SK-N-SH (cell line): ENCODE measurements around the gene TBC1D9B. TPM values are rescaled to one million over a fixed set of nuclear protein-coding genes. Genes with fewer than 3 reads are reported as not detected.

Experiments used
- CTCF ChIA-PET: fragments of 300-600, 350-600 bp; formaldehyde crosslinking; extraction: SDS; loops from one replicate; lab custom pipeline; 2021; lab: Yijun Ruan, JAX
- POLR2A ChIA-PET: fragments of 350-600 bp; sonication (Branson Sonifier 250); formaldehyde crosslinking; extraction: SDS; loops from one replicate; lab custom pipeline; 2020; ENCODE audit warnings: antibody characterized with exemption, inconsistent platforms; lab: Yijun Ruan, JAX
- DNase-seq: peaks from one replicate; pipeline ENCODE4 v3.0.0; 2012
- H2AFZ ChIP-seq: fragments of 200-600 bp; sonication (generic); 2 replicates; pipeline ENCODE4 v1.8.1; 2016; ENCODE audit warnings: antibody characterized with exemption, mild to moderate bottlenecking, low read depth
- H3F3A ChIP-seq: fragments of 200-600 bp; sonication (generic); replicated peaks from 2 replicates; pipeline ENCODE3; 2016; ENCODE audit warnings: antibody characterized with exemption, mild to moderate bottlenecking; ENCODE audit not compliant: insufficient read depth
- H3K27ac ChIP-seq, 2 experiments: fragments of 200-500 bp in 1 of 2; fragments of 200-600 bp in 1 of 2; sonication (Bioruptor generic) in 1 of 2; sonication (generic), shearing (Covaris generic) in 1 of 2; 2 replicates each; pipeline versions ENCODE4 v1.5.1 to v1.6.1; 2014 to 2016; ENCODE audit warnings: low read depth in 2 of 2, inconsistent platforms in 1 of 2, low read length in 1 of 2, mild to moderate bottlenecking in 1 of 2, mixed read lengths in 1 of 2
- H3K27me3 ChIP-seq: fragments of 200-600 bp; sonication (generic), shearing (Covaris generic); 2 replicates; pipeline ENCODE4 v1.6.1; 2016; ENCODE audit warnings: mixed run types; ENCODE audit not compliant: insufficient read depth
- H3K36me3 ChIP-seq, 2 experiments: fragments of 200-500 bp in 1 of 2; fragments of 200-600 bp in 1 of 2; sonication (Bioruptor generic) in 1 of 2; sonication (generic) in 1 of 2; replicated peaks in 1 of 2; 2 replicates each; pipeline versions ENCODE3 to v1.5.1; 2014 to 2016; ENCODE audit warnings: low read length in 1 of 2, mild to moderate bottlenecking in 1 of 2; ENCODE audit not compliant: insufficient read depth in 2 of 2, control insufficient read depth in 1 of 2
- H3K4me1 ChIP-seq, 2 experiments: fragments of 200-500 bp in 1 of 2; fragments of 200-600 bp in 1 of 2; sonication (Bioruptor generic) in 1 of 2; sonication (generic), shearing (Covaris generic) in 1 of 2; 2 replicates each; pipeline versions ENCODE4 v1.5.1 to v1.6.1; 2014 to 2016; ENCODE audit warnings: low read depth in 1 of 2, low read length in 1 of 2, mixed run types in 1 of 2; ENCODE audit not compliant: insufficient read depth in 2 of 2, control insufficient read depth in 1 of 2
- H3K4me2 ChIP-seq: fragments of 200-600 bp; sonication (generic), shearing (Covaris generic); 2 replicates; pipeline ENCODE4 v1.6.1; 2017; ENCODE audit warnings: mixed run types
- H3K4me3 ChIP-seq, 2 experiments: fragments of 200-500 bp in 1 of 2; fragments of 200-600 bp in 1 of 2; sonication (Bioruptor generic) in 1 of 2; sonication (generic), shearing (Covaris generic) in 1 of 2; 2 replicates each; pipeline versions ENCODE4 v1.5.1 to v1.8.1; 2014 to 2016; ENCODE audit warnings: low read depth in 2 of 2, inconsistent platforms in 1 of 2, low read length in 1 of 2, mild to moderate bottlenecking in 1 of 2, mixed read lengths in 1 of 2, moderate library complexity in 1 of 2
- H3K79me2 ChIP-seq: fragments of 200-600 bp; sonication (generic); 2 replicates; pipeline ENCODE4 v1.8.1; 2017; ENCODE audit warnings: mild to moderate bottlenecking; ENCODE audit not compliant: insufficient read depth
- H3K9ac ChIP-seq: fragments of 200-600 bp; sonication (generic); 2 replicates; pipeline ENCODE4 v1.6.1; 2017; ENCODE audit warnings: mixed run types
- H3K9me2 ChIP-seq: fragments of 200-600 bp; sonication (generic); 2 replicates; pipeline ENCODE4 v1.6.1; 2017; ENCODE audit warnings: mixed run types
- H3K9me3 ChIP-seq: fragments of 200-600 bp; sonication (generic); 2 replicates; pipeline ENCODE4 v1.6.1; 2017; ENCODE audit warnings: mixed run types, mild to moderate bottlenecking, moderate library complexity
- H4K20me1 ChIP-seq: fragments of 200-600 bp; sonication (generic); 2 replicates; pipeline ENCODE4 v1.6.1; 2017; ENCODE audit warnings: mild to moderate bottlenecking, mixed run types; ENCODE audit not compliant: insufficient read depth
- ELF1 ChIP-seq: IDR thresholded peaks from 2 replicates; pipeline ENCODE4 v1.4.0; 2012
- EP300 ChIP-seq, 2 experiments: IDR thresholded peaks; 2 replicates each; pipeline versions ENCODE4 v1.4.0 to v1.6.1; 2012; ENCODE audit warnings: borderline replicate concordance in 1 of 2, low read depth in 1 of 2, low read length in 1 of 2
- EZH2phosphoT487 ChIP-seq: fragments of 200-600 bp; sonication (generic); IDR thresholded peaks from 2 replicates; pipeline ENCODE4 v1.6.1; 2017; ENCODE audit warnings: low read depth, mixed run types, mild to moderate bottlenecking, antibody characterized with exemption, moderate library complexity, borderline replicate concordance
- FOSL2 ChIP-seq: IDR thresholded peaks from 2 replicates; pipeline ENCODE4 v1.4.0; 2012; ENCODE audit warnings: low read depth, mild to moderate bottlenecking, moderate library complexity, borderline replicate concordance
- FOXJ3 ChIP-seq: sonication (generic); formaldehyde crosslinking; IDR thresholded peaks from 2 replicates; pipeline ENCODE4 v1.5.1; 2020; ENCODE audit warnings: mild to moderate bottlenecking, missing genetic modification reagents
- FOXM1 ChIP-seq: IDR thresholded peaks from 2 replicates; pipeline ENCODE4 v1.4.0; 2012; ENCODE audit warnings: low read depth, mild to moderate bottlenecking
- JUND ChIP-seq: IDR thresholded peaks from 2 replicates; pipeline ENCODE4 v1.4.0; 2012
- NFIC ChIP-seq: IDR thresholded peaks from 2 replicates; pipeline ENCODE4 v1.4.0; 2012; ENCODE audit warnings: borderline replicate concordance
- RAD21 ChIP-seq: IDR thresholded peaks from 2 replicates; pipeline ENCODE4 v1.6.1; 2012; ENCODE audit warnings: mild to moderate bottlenecking, low read length
- RCOR1 ChIP-seq: fragments of 150-350 bp; IDR thresholded peaks from 2 replicates; pipeline ENCODE4 v1.6.1; 2017; ENCODE audit warnings: antibody characterized with exemption, low read length
- RFX5 ChIP-seq: IDR thresholded peaks from 2 replicates; pipeline ENCODE4 v1.6.1; 2012; ENCODE audit warnings: mild to moderate bottlenecking, improper control_type of control experiment, low read length
- RXRA ChIP-seq: IDR thresholded peaks from 2 replicates; pipeline ENCODE4 v1.4.0; 2012; ENCODE audit warnings: low read depth, mild to moderate bottlenecking, borderline replicate concordance
- SIN3A ChIP-seq: IDR thresholded peaks from 2 replicates; pipeline ENCODE4 v1.6.1; 2012; ENCODE audit warnings: low read depth, mild to moderate bottlenecking, low read length, moderate library complexity, borderline replicate concordance
- SMC3 ChIP-seq: IDR thresholded peaks from 2 replicates; pipeline ENCODE4 v1.6.1; 2012; ENCODE audit warnings: low read depth, low read length, improper control_type of control experiment
- TCF12 ChIP-seq: IDR thresholded peaks from 2 replicates; pipeline ENCODE4 v1.4.0; 2012
- YY1 ChIP-seq: IDR thresholded peaks from 2 replicates; pipeline ENCODE4 v1.4.0; 2012; ENCODE audit warnings: low read depth, mild to moderate bottlenecking
- whole genome bisulfite sequencing: methylation state at CpG from one replicate; pipeline ENCODE4 v1.1.6; 2017; ENCODE audit warnings: low lambda C conversion rate; 5-methylcytosine and 5-hydroxymethylcytosine counted together
- polyA plus RNA-seq, 3 experiments: library from polyadenylated mRNA; depleted of rRNA; stranded (reverse); fragments of >200 nt; gene quantifications; 2 replicates each; pipeline ENCODE4 v1.2.3, GENCODE V29; 2012
- TF ChIP-seq, protein P1 (sequence below): IDR thresholded peaks from 2 replicates; pipeline ENCODE4 v1.4.0; 2012; ENCODE audit warnings: low read depth
- TF ChIP-seq, protein P2 (sequence below): IDR thresholded peaks from 2 replicates; pipeline ENCODE4 v1.4.0; 2012; ENCODE audit warnings: low read depth, borderline replicate concordance
- TF ChIP-seq, protein P3 (sequence below): IDR thresholded peaks from 2 replicates; pipeline ENCODE4 v1.6.1; 2012; ENCODE audit warnings: mild to moderate bottlenecking, low read depth, low read length, moderate library complexity
- TF ChIP-seq, protein P4 (sequence below): fragments of 150-350 bp; IDR thresholded peaks from 2 replicates; pipeline ENCODE4 v1.6.1; 2016; ENCODE audit warnings: mild to moderate bottlenecking, low read depth, low read length

TBC1D9B gene
- polyA plus RNA-seq, 1 of the 3 experiments (the other 2 are of a cell fraction), result 75.6 TPM

DNA sequence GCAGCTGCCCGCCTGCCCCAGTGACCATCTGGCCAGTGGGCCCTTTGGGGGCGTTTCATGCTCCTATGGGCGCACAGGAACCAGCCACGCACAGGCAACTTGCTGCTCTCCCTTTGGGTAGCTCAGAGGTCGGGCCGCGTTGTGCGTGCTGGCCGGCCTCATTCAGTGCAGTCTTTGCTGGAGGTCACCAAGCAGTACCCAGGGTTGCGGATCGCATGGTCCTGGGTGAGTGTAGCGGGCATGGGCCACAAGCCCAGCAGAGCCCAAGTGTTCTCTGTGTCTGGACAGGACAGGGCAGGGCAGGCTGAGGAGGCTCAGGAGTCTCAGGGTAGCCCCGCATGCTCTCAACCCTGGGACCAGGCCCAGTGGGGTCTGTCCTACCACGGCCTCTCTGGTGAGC is 39.2 kb downstream of the TBC1D9B start:
- H3K9me3 ChIP-seq, result no peaks in the 10 kb centered on the region
- ChIA-PET CTCF (interaction anchor here (0.9 kb wide), 1 partner anchor 18 kb away, joined by 3 read pairs; no protein-coding TSS in a partner anchor), POLR2A (interaction anchor here (1.0 kb wide), 1 partner anchor 10 kb away, joined by 3 read pairs; the partner anchor contains the start of gene MRNIP)
- no peaks in the 10 kb centered on the region for H3K4me1 ChIP-seq
- H2AFZ ChIP-seq, result no peak overlapping the region
- H3K4me2 ChIP-seq, result no peak overlapping the region
- H3K27ac ChIP-seq, result no peak overlapping the region
- TF ChIP-seq RFX5 (no peak), FOSL2 (no peak), EZH2phosphoT487 (no peak), RCOR1 (no peak), FOXJ3 (CRISPR knock-in tag) (no peak), RAD21 (no peak), RXRA (no peak), JUND (no peak), NFIC (no peak), EP300 (IDR thresholded peaks at IDR 0.05; ENCODE audit: borderline replicate concordance in 1 of 2, low read depth in 1 of 2, low read length in 1 of 2) (no peak), YY1 (no peak), FOXM1 (no peak), SMC3 (no peak), SIN3A (no peak), TCF12 (no peak), ELF1 (no peak)
- TF ChIP-seq, protein P1, sequence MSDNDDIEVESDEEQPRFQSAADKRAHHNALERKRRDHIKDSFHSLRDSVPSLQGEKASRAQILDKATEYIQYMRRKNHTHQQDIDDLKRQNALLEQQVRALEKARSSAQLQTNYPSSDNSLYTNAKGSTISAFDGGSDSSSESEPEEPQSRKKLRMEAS, result no peak
- TF ChIP-seq, protein P2, sequence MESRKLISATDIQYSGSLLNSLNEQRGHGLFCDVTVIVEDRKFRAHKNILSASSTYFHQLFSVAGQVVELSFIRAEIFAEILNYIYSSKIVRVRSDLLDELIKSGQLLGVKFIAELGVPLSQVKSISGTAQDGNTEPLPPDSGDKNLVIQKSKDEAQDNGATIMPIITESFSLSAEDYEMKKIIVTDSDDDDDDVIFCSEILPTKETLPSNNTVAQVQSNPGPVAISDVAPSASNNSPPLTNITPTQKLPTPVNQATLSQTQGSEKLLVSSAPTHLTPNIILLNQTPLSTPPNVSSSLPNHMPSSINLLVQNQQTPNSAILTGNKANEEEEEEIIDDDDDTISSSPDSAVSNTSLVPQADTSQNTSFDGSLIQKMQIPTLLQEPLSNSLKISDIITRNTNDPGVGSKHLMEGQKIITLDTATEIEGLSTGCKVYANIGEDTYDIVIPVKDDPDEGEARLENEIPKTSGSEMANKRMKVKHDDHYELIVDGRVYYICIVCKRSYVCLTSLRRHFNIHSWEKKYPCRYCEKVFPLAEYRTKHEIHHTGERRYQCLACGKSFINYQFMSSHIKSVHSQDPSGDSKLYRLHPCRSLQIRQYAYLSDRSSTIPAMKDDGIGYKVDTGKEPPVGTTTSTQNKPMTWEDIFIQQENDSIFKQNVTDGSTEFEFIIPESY, result no peak
- TF ChIP-seq, protein P3, sequence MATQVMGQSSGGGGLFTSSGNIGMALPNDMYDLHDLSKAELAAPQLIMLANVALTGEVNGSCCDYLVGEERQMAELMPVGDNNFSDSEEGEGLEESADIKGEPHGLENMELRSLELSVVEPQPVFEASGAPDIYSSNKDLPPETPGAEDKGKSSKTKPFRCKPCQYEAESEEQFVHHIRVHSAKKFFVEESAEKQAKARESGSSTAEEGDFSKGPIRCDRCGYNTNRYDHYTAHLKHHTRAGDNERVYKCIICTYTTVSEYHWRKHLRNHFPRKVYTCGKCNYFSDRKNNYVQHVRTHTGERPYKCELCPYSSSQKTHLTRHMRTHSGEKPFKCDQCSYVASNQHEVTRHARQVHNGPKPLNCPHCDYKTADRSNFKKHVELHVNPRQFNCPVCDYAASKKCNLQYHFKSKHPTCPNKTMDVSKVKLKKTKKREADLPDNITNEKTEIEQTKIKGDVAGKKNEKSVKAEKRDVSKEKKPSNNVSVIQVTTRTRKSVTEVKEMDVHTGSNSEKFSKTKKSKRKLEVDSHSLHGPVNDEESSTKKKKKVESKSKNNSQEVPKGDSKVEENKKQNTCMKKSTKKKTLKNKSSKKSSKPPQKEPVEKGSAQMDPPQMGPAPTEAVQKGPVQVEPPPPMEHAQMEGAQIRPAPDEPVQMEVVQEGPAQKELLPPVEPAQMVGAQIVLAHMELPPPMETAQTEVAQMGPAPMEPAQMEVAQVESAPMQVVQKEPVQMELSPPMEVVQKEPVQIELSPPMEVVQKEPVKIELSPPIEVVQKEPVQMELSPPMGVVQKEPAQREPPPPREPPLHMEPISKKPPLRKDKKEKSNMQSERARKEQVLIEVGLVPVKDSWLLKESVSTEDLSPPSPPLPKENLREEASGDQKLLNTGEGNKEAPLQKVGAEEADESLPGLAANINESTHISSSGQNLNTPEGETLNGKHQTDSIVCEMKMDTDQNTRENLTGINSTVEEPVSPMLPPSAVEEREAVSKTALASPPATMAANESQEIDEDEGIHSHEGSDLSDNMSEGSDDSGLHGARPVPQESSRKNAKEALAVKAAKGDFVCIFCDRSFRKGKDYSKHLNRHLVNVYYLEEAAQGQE, result no peak
- TF ChIP-seq, protein P4, sequence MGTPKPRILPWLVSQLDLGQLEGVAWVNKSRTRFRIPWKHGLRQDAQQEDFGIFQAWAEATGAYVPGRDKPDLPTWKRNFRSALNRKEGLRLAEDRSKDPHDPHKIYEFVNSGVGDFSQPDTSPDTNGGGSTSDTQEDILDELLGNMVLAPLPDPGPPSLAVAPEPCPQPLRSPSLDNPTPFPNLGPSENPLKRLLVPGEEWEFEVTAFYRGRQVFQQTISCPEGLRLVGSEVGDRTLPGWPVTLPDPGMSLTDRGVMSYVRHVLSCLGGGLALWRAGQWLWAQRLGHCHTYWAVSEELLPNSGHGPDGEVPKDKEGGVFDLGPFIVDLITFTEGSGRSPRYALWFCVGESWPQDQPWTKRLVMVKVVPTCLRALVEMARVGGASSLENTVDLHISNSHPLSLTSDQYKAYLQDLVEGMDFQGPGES, result no peak
- H3K79me2 ChIP-seq, result no peaks in the 10 kb centered on the region
- no peaks in the 10 kb centered on the region for H3K27me3 ChIP-seq
- no peaks in the 10 kb centered on the region for H3K9me2 ChIP-seq
- no peak overlapping the region for H3K4me3 ChIP-seq
- H3F3A ChIP-seq, result no peaks in the 10 kb centered on the region
- no peak overlapping the region for H3K9ac ChIP-seq
- peak; percentile 14 for DNase-seq
- no peaks in the 10 kb centered on the region for H4K20me1 ChIP-seq
- H3K36me3 ChIP-seq, result peaks cover 7 to 74% of the 10 kb centered on the region in 2 experiments
- WGBS, result 97% methylated on average over 10 of the region's 14 CpGs
